IPS-18c (cell line): Measurements from ENCODE around the gene CITED1.

Experiments used
- H3K4me3 ChIP-seq: 2 replicates; pipeline ENCODE4 v1.7.0; 2013; ENCODE audit warnings: low read depth, mild to moderate bottlenecking, low read length, moderate library complexity; ENCODE audit not compliant: insufficient read depth
- H3K9me3 ChIP-seq: one replicate; pipeline ENCODE4 v1.6.1; 2013; ENCODE audit warnings: mild to moderate bottlenecking, low read length, moderate library complexity; ENCODE audit not compliant: control insufficient read depth, insufficient read depth

Gene CITED1

GRCh38 chrX:72313707-72314641 is 8.3 kb upstream of the CITED1 start:
- Histone ChIP-seq H3K4me3 (no peak overlapping the region), H3K9me3 (peaks cover 4% of the 10 kb centered on the region)

GRCh38 chrX:72312311-72312940 is 6.7 kb upstream of the CITED1 start:
- Histone ChIP-seq H3K9me3 (peaks cover 4% of the 10 kb centered on the region), H3K4me3 (no peak overlapping the region)

- H3K4me3 ChIP-seq: peak overlapping the region; percentile 32; the same call in 1 of the 2 replicates
Measured at GRCh38 chrX:72309297-72310071, 3.8 kb upstream of the CITED1 start.

GRCh38 chrX:72308566-72309296 is 3.0 kb upstream of the CITED1 start:
- peak overlapping the region; percentile 32; the same call in 1 of the 2 replicates for H3K4me3 ChIP-seq
- peaks cover 17% of the 10 kb centered on the region for H3K9me3 ChIP-seq

More at GRCh38 chrX:72309297-72310071, 3.8 kb upstream of the CITED1 start:
- H3K9me3 ChIP-seq: peaks cover 15% of the 10 kb centered on the region

GRCh38 chrX:72308209-72308565 is 2.5 kb upstream of the CITED1 start:
- Histone ChIP-seq H3K4me3 (0 out of 2 replicates have a peak overlapping the region, but pooled peaks have one; percentile 32), H3K9me3 (peaks cover 16% of the 10 kb centered on the region)

- H3K4me3 ChIP-seq: peak overlapping the region; percentile 36; the same call in 1 of the 2 replicates
- H3K9me3 ChIP-seq: peaks cover 14% of the 10 kb centered on the region
Measured at GRCh38 chrX:72307646-72308051, 1.9 kb upstream of the CITED1 start.

- peak overlapping the region; percentile 36 for H3K4me3 ChIP-seq
Measured at GRCh38 chrX:72306851-72307645, 1.3 kb upstream of the CITED1 start.

GRCh38 chrX:72306085-72306801 is 529 bp upstream of the CITED1 start:
- peak overlapping the region; percentile 36 for H3K4me3 ChIP-seq
- peaks cover 14% of the 10 kb centered on the region for H3K9me3 ChIP-seq

More at GRCh38 chrX:72306851-72307645, 1.3 kb upstream of the CITED1 start:
- H3K9me3 ChIP-seq: peaks cover 14% of the 10 kb centered on the region

GRCh38 chrX:72304877-72305276 is 837 bp downstream of the CITED1 start:
- peaks cover 14% of the 10 kb centered on the region for H3K9me3 ChIP-seq
- peak overlapping the region; percentile 34 for H3K4me3 ChIP-seq

- Histone ChIP-seq H3K4me3 (no peak overlapping the region), H3K9me3 (peaks cover 10% of the 10 kb centered on the region)
Measured at GRCh38 chrX:72301781-72302180, 3.9 kb downstream of the CITED1 start.

GRCh38 chrX:72299891-72300630 is 5.7 kb downstream of the CITED1 start:
- Histone ChIP-seq H3K9me3 (peaks cover 7% of the 10 kb centered on the region), H3K4me3 (no peak overlapping the region)

GRCh38 chrX:72297953-72298730 is 7.6 kb downstream of the CITED1 start:
- Histone ChIP-seq H3K9me3 (no peaks in the 10 kb centered on the region), H3K4me3 (no peak overlapping the region)

- Histone ChIP-seq H3K4me3 (no peak overlapping the region), H3K9me3 (no peaks in the 10 kb centered on the region)
Measured at GRCh38 chrX:72296991-72297390, 8.7 kb downstream of the CITED1 start.

GRCh38 chrX:72295745-72296144 is 10.0 kb downstream of the CITED1 start:
- no peaks in the 10 kb centered on the region for H3K9me3 ChIP-seq
- H3K4me3 ChIP-seq: no peak overlapping the region
